OCI-LY3 (cell line): ENCODE measurements around the gene WTAP.

Source experiments
- EZH2phosphoT487 ChIP-seq: fragments of 200-600 bp; shearing (Covaris generic); IDR thresholded peaks from 2 replicates; pipeline ENCODE4 v1.6.1; 2018; ENCODE audit warnings: antibody characterized with exemption, mixed run types, low read depth
- TF ChIP-seq, protein P1 (sequence below): fragments of 200-600, 300-600 bp; sonication (generic); IDR thresholded peaks from 2 replicates; pipeline ENCODE4 v1.5.1; 2014; ENCODE audit warnings: antibody characterized with exemption, low read length, low read depth

DNA sequence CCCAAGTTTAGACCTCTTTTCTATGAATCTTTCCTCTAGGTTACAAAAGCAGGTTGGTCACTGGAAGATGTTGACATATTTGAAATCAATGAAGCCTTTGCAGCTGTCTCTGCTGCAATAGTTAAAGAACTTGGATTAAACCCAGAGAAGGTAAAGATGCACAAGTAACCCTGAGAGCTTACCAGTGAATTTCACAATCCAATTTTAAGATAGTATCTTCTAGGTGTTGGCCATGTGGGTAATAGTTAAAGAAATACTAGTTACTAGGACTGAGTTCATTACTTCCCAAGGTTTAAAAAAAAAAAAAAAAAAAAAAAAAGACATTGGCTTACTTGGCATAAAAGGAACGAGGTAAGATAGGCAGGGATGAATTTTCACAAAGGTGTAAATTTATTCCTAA, 50.8 kb downstream of the WTAP start:
- TF ChIP-seq, protein P1, sequence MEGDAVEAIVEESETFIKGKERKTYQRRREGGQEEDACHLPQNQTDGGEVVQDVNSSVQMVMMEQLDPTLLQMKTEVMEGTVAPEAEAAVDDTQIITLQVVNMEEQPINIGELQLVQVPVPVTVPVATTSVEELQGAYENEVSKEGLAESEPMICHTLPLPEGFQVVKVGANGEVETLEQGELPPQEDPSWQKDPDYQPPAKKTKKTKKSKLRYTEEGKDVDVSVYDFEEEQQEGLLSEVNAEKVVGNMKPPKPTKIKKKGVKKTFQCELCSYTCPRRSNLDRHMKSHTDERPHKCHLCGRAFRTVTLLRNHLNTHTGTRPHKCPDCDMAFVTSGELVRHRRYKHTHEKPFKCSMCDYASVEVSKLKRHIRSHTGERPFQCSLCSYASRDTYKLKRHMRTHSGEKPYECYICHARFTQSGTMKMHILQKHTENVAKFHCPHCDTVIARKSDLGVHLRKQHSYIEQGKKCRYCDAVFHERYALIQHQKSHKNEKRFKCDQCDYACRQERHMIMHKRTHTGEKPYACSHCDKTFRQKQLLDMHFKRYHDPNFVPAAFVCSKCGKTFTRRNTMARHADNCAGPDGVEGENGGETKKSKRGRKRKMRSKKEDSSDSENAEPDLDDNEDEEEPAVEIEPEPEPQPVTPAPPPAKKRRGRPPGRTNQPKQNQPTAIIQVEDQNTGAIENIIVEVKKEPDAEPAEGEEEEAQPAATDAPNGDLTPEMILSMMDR: no peak
- no peak for TF ChIP-seq EZH2phosphoT487
